Measurements from ENCODE around the gene MPV17L2.

Gene MPV17L2

GRCh38 chr19:18160971-18161635 lies 31.9 kb upstream of the MPV17L2 start:
- DNase-seq (ENCODE audit: low read depth), result peak; percentile 82

- DNase-seq (ENCODE audit: low read depth), result no peak
These were observed 31.4 kb upstream of the MPV17L2 start for GRCh38 chr19:18161636-18162002.

GRCh38 chr19:18164072-18164471 lies 28.9 kb upstream of the MPV17L2 start:
- DNase-seq (ENCODE audit: low read depth), result no peak

GRCh38 chr19:18165794-18166544 lies 27.0 kb upstream of the MPV17L2 start:
- DNase-seq (ENCODE audit: low read depth), result no peak

- DNase-seq (ENCODE audit: low read depth), result no peak
These were observed 26.0 kb upstream of the MPV17L2 start for GRCh38 chr19:18167011-18167410.

- DNase-seq (ENCODE audit: low read depth), result peak; percentile 60
These were observed 24.9 kb upstream of the MPV17L2 start for GRCh38 chr19:18167975-18168645.

GRCh38 chr19:18168673-18169381 lies 24.2 kb upstream of the MPV17L2 start:
- DNase-seq (ENCODE audit: low read depth), result no peak

GRCh38 chr19:18170714-18171255 lies 22.2 kb upstream of the MPV17L2 start:
- no peak for DNase-seq (ENCODE audit: low read depth)

GRCh38 chr19:18171605-18172327 lies 21.3 kb upstream of the MPV17L2 start:
- DNase-seq (ENCODE audit: low read depth), result no peak

GRCh38 chr19:18172331-18173053 lies 20.5 kb upstream of the MPV17L2 start:
- DNase-seq (ENCODE audit: low read depth), result no peak

GRCh38 chr19:18173054-18173571 lies 19.9 kb upstream of the MPV17L2 start:
- no peak for DNase-seq (ENCODE audit: low read depth)

GRCh38 chr19:18173572-18174288 lies 19.3 kb upstream of the MPV17L2 start, which contains the start of gene IFI30:
Gene IFI30, plus strand, starts transcription at chr19:18173813. Its CDS starts 29 bp downstream, at chr19:18173842.
- peak; percentile 60 for DNase-seq (ENCODE audit: low read depth)

- DNase-seq (ENCODE audit: low read depth), result no peak
These were observed 18.0 kb upstream of the MPV17L2 start for GRCh38 chr19:18174983-18175382.

- no peak for DNase-seq (ENCODE audit: low read depth)
These were observed 16.4 kb upstream of the MPV17L2 start for GRCh38 chr19:18176367-18177310.

GRCh38 chr19:18179957-18180356 lies 13.1 kb upstream of the MPV17L2 start:
- DNase-seq (ENCODE audit: low read depth), result no peak

- no peak for DNase-seq (ENCODE audit: low read depth)
These were observed 9.5 kb upstream of the MPV17L2 start for GRCh38 chr19:18183529-18183928.

- no peak for DNase-seq (ENCODE audit: low read depth)
These were observed 7.5 kb upstream of the MPV17L2 start for GRCh38 chr19:18185538-18185937.

GRCh38 chr19:18190278-18190677 lies 2.7 kb upstream of the MPV17L2 start:
- no peak for DNase-seq (ENCODE audit: low read depth)

GRCh38 chr19:18191640-18192062 lies 1.4 kb upstream of the MPV17L2 start:
- DNase-seq (ENCODE audit: low read depth), result no peak
